Muscle layer of colon (tissue), 2 donors: Measurements from ENCODE around the gene SLF2.

Experiments
- H3K27ac ChIP-seq: one replicate; pipeline ENCODE4 v1.7.0; 2013; ENCODE audit warnings: low read depth, mild to moderate bottlenecking, low read length, moderate library complexity
- H3K27me3 ChIP-seq, 2 donors: one replicate each; pipeline ENCODE4 v1.7.0; 2013; ENCODE audit warnings: low read length in 2 of 2, mild to moderate bottlenecking in 2 of 2; ENCODE audit not compliant: insufficient read depth in 2 of 2, control insufficient read depth in 1 of 2
- H3K36me3 ChIP-seq: one replicate; pipeline ENCODE4 v1.7.0; 2013; ENCODE audit warnings: mild to moderate bottlenecking, low read length; ENCODE audit not compliant: insufficient read depth
- H3K4me1 ChIP-seq: one replicate; pipeline ENCODE4 v1.7.0; 2013; ENCODE audit warnings: mild to moderate bottlenecking, low read length; ENCODE audit not compliant: insufficient read depth
- H3K4me3 ChIP-seq, 2 donors: one replicate each; pipeline ENCODE4 v1.7.0; 2013; ENCODE audit warnings: low read length in 2 of 2, low read depth in 1 of 2, mild to moderate bottlenecking in 1 of 2, moderate library complexity in 1 of 2
- H3K9ac ChIP-seq: one replicate; pipeline ENCODE4 v1.7.0; 2013; ENCODE audit warnings: low read length
- H3K9me3 ChIP-seq: one replicate; pipeline ENCODE4 v1.7.0; 2013; ENCODE audit warnings: mild to moderate bottlenecking, low read length
- donor health status: abdominal sarcoma.
- donor health status: Adenocarcinoma of cecum.

The SLF2 gene

GRCh38 chr10:100890141-100890672 lies 22.6 kb upstream of the SLF2 start:
- no peak overlapping the region for H3K4me3 ChIP-seq
- H3K36me3 ChIP-seq = no peaks in the 10 kb centered on the region
- H3K27me3 ChIP-seq = peaks cover 0 to 4% of the 10 kb centered on the region in 2 donors
- no peak overlapping the region for H3K9ac ChIP-seq
- H3K9me3 ChIP-seq = no peaks in the 10 kb centered on the region
- H3K27ac ChIP-seq = no peak overlapping the region
- H3K4me1 ChIP-seq = no peaks in the 10 kb centered on the region

GRCh38 chr10:100890673-100891317 lies 22.0 kb upstream of the SLF2 start:
- no peak overlapping the region for H3K9ac ChIP-seq
- no peaks in the 10 kb centered on the region for H3K9me3 ChIP-seq
- no peak overlapping the region for H3K27ac ChIP-seq
- no peak overlapping the region for H3K4me3 ChIP-seq
- H3K36me3 ChIP-seq = no peaks in the 10 kb centered on the region
- H3K4me1 ChIP-seq = no peaks in the 10 kb centered on the region
- peaks cover 0 to 4% of the 10 kb centered on the region in 2 donors for H3K27me3 ChIP-seq

GRCh38 chr10:100894033-100894432 lies 18.7 kb upstream of the SLF2 start:
- Histone ChIP-seq H3K9me3 (no peaks in the 10 kb centered on the region), H3K27me3 (peaks cover 0 to 4% of the 10 kb centered on the region in 2 donors), H3K4me1 (no peaks in the 10 kb centered on the region), H3K27ac (no peak overlapping the region), H3K9ac (no peak overlapping the region), H3K4me3 (no peak overlapping the region), H3K36me3 (no peaks in the 10 kb centered on the region)

GRCh38 chr10:100894589-100895294 lies 18.0 kb upstream of the SLF2 start:
- Histone ChIP-seq H3K9ac (no peak overlapping the region), H3K4me1 (no peaks in the 10 kb centered on the region), H3K27me3 (peaks cover 0 to 4% of the 10 kb centered on the region in 2 donors)

GRCh38 chr10:100895346-100895745 lies 17.4 kb upstream of the SLF2 start:
- Histone ChIP-seq H3K27ac (no peak overlapping the region), H3K4me3 (no peak overlapping the region), H3K9ac (no peak overlapping the region), H3K9me3 (no peaks in the 10 kb centered on the region), H3K27me3 (peaks cover 0 to 4% of the 10 kb centered on the region in 2 donors), H3K4me1 (no peaks in the 10 kb centered on the region), H3K36me3 (no peaks in the 10 kb centered on the region)

More at GRCh38 chr10:100894589-100895294, 18.0 kb upstream of the SLF2 start:
- Histone ChIP-seq H3K27ac (no peak overlapping the region), H3K36me3 (no peaks in the 10 kb centered on the region), H3K9me3 (no peaks in the 10 kb centered on the region), H3K4me3 (no peak overlapping the region)

- H3K4me3 ChIP-seq = no peak overlapping the region
- H3K27ac ChIP-seq = no peak overlapping the region
- no peak overlapping the region for H3K9ac ChIP-seq
- no peaks in the 10 kb centered on the region for H3K36me3 ChIP-seq
- no peaks in the 10 kb centered on the region for H3K4me1 ChIP-seq
- peaks cover 0 to 2% of the 10 kb centered on the region in 2 donors for H3K27me3 ChIP-seq
- H3K9me3 ChIP-seq = no peaks in the 10 kb centered on the region
These were observed 16.9 kb upstream of the SLF2 start for GRCh38 chr10:100895896-100896295.

- Histone ChIP-seq H3K4me1 (no peaks in the 10 kb centered on the region), H3K27me3 (peaks cover 0 to 5% of the 10 kb centered on the region in 2 donors), H3K4me3 (no peak overlapping the region), H3K36me3 (no peaks in the 10 kb centered on the region), H3K9me3 (no peaks in the 10 kb centered on the region), H3K27ac (no peak overlapping the region), H3K9ac (no peak overlapping the region)
These were observed 15.8 kb upstream of the SLF2 start for GRCh38 chr10:100896876-100897461.

GRCh38 chr10:100897976-100898375 lies 14.8 kb upstream of the SLF2 start:
- Histone ChIP-seq H3K4me1 (no peaks in the 10 kb centered on the region), H3K27ac (no peak overlapping the region), H3K4me3 (no peak overlapping the region), H3K9ac (no peak overlapping the region), H3K9me3 (no peaks in the 10 kb centered on the region), H3K36me3 (no peaks in the 10 kb centered on the region), H3K27me3 (peaks cover 0 to 5% of the 10 kb centered on the region in 2 donors)

GRCh38 chr10:100899171-100899570 lies 13.6 kb upstream of the SLF2 start:
- Histone ChIP-seq H3K27ac (no peak overlapping the region), H3K9me3 (no peaks in the 10 kb centered on the region), H3K9ac (no peak overlapping the region), H3K36me3 (no peaks in the 10 kb centered on the region), H3K27me3 (peaks cover 0 to 5% of the 10 kb centered on the region in 2 donors), H3K4me1 (no peaks in the 10 kb centered on the region), H3K4me3 (no peak overlapping the region)

- Histone ChIP-seq H3K9me3 (no peaks in the 10 kb centered on the region), H3K27ac (no peak overlapping the region), H3K4me3 (no peak overlapping the region), H3K27me3 (peaks cover 0 to 5% of the 10 kb centered on the region in 2 donors), H3K36me3 (no peaks in the 10 kb centered on the region), H3K4me1 (no peaks in the 10 kb centered on the region), H3K9ac (no peak overlapping the region)
These were observed 11.7 kb upstream of the SLF2 start for GRCh38 chr10:100901051-100901450.

GRCh38 chr10:100902622-100903021 lies 10.1 kb upstream of the SLF2 start:
- Histone ChIP-seq H3K9ac (no peak overlapping the region), H3K27me3 (peaks cover 0 to 5% of the 10 kb centered on the region in 2 donors), H3K27ac (no peak overlapping the region), H3K36me3 (no peaks in the 10 kb centered on the region), H3K9me3 (no peaks in the 10 kb centered on the region), H3K4me3 (no peak overlapping the region), H3K4me1 (no peaks in the 10 kb centered on the region)
